OCI-LY3 (cell line): Measurements from ENCODE around the gene PRICKLE2.

Experiments
- CTCF ChIP-seq: fragments of 200-600, 300-600 bp; sonication (generic); IDR thresholded peaks from 2 replicates; pipeline ENCODE4 v1.5.1; 2014; ENCODE audit warnings: antibody characterized with exemption, low read length, low read depth
- EZH2phosphoT487 ChIP-seq: fragments of 200-600 bp; shearing (Covaris generic); IDR thresholded peaks from 2 replicates; pipeline ENCODE4 v1.6.1; 2018; ENCODE audit warnings: antibody characterized with exemption, mixed run types, low read depth

GRCh38 chr3:64111872-64112271, 113.4 kb downstream of the PRICKLE2 start:
- no peak for TF ChIP-seq CTCF
- no peak for TF ChIP-seq EZH2phosphoT487
